HG02852 (cell line): ENCODE data around the gene ATP6V1A.
A peak's percentile ranks its signal among the peaks of the same experiment; 100 is the strongest.
"Not testable (repeated sequence)": the region's sequence is repeated elsewhere in the genome, so short reads cannot be mapped to it uniquely, and the experiment has no call there.

ENCODE experiments used
- ATAC-seq: cut with Tn5 transposase; IDR thresholded peaks from one replicate; pipeline ENCODE4 v1.9.1; 2021; ENCODE audit warnings: mild to moderate bottlenecking, moderate library complexity; ENCODE audit not compliant: unreplicated experiment

The ATP6V1A gene

DNA sequence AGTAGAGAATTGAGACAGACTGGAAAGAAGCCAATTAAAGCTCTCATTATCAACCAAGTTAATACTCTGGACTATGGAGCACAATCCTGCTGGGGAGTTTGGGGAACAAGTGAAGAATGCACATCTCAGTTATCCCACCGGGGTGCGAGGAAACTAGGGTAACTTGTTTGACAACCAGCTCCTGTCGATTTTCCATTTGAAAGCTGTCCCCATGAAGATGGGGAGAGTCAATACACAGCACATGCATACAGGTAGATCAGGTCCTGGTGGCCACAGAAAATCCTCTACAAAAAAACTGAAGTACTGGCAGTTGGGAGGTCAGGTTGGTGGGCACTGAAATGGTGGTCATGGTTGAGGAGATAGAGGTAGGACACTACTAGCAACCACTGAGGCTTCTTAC, 66.0 kb downstream of the ATP6V1A start:
- no peak for ATAC-seq

GRCh38 chr3:113819866-113820265, 73.0 kb downstream of the ATP6V1A start:
- ATAC-seq = no peak

GRCh38 chr3:113825090-113825489, 78.3 kb downstream of the ATP6V1A start:
- ATAC-seq = peak; percentile 87

DNA sequence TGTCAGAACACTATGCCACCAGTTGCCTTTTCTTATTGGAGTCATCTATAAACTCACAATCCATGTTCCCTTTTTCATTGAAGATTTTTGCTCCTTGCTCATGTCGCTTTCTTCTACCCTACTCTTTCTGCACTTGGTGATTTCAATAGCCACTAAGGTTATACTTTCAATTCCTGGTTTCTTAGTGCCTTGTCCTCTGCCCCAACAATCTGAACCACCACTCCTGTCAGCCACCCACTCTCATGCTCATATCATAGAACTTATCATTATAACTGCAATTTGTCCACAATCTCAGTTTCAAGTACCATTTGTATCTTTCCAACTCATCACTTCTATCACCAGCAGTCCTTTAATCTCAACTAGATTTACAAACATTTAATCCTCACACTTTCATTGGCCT, 81.8 kb downstream of the ATP6V1A start:
- peak; percentile 34 for ATAC-seq

DNA sequence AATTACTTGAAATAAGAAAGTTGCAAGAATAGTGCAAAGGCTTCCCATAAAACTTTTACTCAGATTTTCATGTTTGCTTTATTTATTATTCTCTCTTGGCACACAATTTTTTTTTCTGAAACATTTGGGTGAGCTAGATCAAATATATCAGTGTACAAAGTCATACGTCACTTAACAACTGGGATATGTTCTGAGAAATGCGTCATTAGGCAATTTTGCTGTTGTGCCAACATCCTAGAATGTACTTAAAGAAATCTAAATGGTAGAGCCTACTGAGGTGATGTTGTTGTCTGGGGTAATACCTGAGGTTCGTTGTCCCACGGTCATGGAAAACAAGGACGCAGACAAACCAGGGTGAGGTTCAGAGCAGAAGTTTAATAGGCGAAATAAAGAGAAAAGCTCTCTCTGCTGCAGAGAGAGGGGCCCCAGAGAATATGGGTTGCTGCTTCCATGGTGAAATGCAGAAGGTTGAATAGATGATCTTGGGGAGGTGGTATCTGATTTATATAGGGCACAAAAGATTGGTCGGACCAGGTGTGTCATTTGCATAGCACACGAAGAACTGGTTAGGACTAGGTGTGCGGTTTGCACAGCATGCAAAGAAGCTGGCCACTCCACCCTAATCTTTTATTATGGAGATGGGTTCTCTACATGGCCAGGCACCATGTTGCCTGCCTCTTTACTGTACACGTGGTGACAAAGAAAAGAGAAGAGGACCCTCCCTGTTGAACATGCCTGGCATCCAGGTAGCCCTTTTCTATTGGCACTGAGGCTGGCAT, 82.9 kb downstream of the ATP6V1A start:
- peak; percentile 25 for ATAC-seq

- ATAC-seq = no peak
Measured at GRCh38 chr3:113831103-113831355, 84.2 kb downstream of the ATP6V1A start.

GRCh38 chr3:113832477-113833164, 85.8 kb downstream of the ATP6V1A start:
- peak; percentile 46 for ATAC-seq

- no peak for ATAC-seq
Measured at GRCh38 chr3:113834983-113835382, 88.1 kb downstream of the ATP6V1A start.

- ATAC-seq = peak; percentile 91
Measured at GRCh38 chr3:113838631-113839209, 91.9 kb downstream of the ATP6V1A start, which contains the start of gene GRAMD1C. Gene GRAMD1C (plus strand): TSS chr3:113838788. CDS start chr3:113838910, 122 bp downstream.

GRCh38 chr3:113839551-113839950, 92.7 kb downstream of the ATP6V1A start:
- ATAC-seq = no peak

DNA sequence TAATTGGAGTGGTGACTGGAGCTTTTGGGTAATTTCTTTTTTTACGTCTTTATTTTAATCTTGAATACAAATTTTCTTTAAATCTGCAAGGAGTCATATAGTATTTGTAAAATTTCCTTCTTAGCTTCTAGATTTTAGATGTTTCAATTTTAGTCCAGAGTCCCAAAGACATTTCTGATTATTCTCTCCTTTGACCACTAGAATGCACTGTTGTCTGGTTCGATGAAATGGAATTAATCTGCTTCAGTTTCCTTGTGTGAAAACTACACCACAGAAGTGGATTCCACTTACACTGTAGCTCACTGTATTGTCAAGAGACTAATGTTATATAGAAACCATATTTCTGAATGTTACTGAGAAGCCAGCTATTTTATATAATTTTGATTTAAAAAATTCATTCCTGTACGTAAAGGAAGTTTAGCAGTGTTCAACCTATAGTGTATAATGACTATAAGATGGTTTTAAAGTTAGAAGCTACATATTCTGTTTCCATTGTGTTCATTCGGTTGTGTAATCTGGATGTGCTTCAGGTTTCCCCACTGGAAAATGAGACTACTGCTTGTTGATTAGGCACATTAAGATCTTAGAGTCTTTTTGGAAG, 97.9 kb downstream of the ATP6V1A start:
- no peak for ATAC-seq

- no peak for ATAC-seq
Measured at GRCh38 chr3:113847247-113847646, 100.4 kb downstream of the ATP6V1A start.

DNA sequence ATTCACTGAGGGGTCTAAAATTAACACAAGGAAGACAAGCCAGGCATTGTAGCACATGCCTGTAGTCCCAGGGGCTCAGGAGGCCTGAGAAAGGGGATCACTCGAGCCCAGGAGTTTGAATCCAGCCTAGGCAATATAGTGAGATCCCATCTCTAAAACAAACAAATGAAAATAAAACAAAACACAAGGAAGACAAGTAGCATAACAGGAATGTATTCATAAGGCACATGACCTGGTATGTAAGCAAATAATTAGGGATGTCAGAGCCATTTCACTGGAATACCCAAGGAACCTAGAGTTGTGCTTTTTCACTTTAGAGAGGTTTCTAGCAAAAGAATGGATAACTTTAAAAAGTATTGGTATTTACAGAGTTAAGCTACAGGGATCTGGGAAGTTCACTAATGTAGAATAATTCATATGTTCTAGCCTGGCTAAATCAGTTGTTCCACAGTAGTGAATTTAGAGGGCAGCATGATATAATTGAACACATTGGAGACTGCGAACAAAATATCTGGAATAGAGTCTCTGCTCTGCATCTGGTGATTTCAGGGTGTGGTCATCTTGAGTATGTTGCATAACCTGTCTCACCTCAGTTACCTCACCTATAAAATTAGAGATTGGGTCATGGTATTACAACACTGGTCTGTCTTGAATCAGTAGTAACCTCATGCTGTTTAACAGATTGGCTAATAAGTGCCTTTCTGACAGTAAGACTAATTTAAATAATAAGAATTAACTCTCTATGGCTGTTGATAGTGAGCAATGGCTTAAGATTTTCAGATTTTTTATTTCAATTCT, 101.0 kb downstream of the ATP6V1A start:
- no peak for ATAC-seq

- ATAC-seq = not testable (repeated sequence)
Measured at GRCh38 chr3:113849071-113849470, 102.2 kb downstream of the ATP6V1A start.

- ATAC-seq = not testable (repeated sequence)
Measured at GRCh38 chr3:113849841-113850240, 103.0 kb downstream of the ATP6V1A start.

DNA sequence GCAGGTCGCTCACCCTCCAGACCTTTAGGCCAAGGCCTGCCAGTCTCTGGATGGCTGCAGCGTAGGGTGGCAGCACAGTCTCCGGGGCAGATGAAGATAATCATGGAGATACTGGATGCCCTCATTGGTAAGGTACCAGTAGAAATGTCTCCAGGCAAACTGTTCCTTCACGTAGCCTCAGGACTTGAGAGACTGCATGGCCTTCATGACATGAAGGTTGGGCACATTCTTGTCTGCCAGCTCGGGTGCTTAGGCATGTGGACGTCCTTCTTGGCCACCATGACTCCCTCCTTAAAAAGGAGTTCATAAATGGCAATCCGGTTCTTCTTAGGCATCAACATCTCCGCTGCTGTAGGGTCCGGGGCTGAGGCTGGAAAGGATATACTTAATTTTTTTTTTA, 103.6 kb downstream of the ATP6V1A start:
- not testable (repeated sequence) for ATAC-seq

GRCh38 chr3:113852506-113852905, 105.7 kb downstream of the ATP6V1A start:
- ATAC-seq = no peak
